HG02642 (cell line): ENCODE data around the gene PPP1R36.

ENCODE experiments used
- ATAC-seq: cut with Tn5 transposase; IDR thresholded peaks from one replicate; pipeline ENCODE4 v1.9.1; 2021; ENCODE audit warnings: mild to moderate bottlenecking; ENCODE audit not compliant: unreplicated experiment, poor library complexity

The PPP1R36 gene

GRCh38 chr14:64638625-64639024 is 88.9 kb downstream of the PPP1R36 start:
- no peak for ATAC-seq
